ENCODE measurements around the gene FAM78B. TPM values are rescaled to one million over a fixed set of nuclear protein-coding genes. Genes with fewer than 3 reads are reported as not detected.

FAM78B gene
- total RNA-seq, 1 donor from 2014 or later: 2.9 TPM

GRCh38 chr1:166153525-166154314, 13.1 kb downstream of the FAM78B start:
- H3K4me3 Mint-ChIP-seq: no peak overlapping the region
- no peaks in the 10 kb centered on the region for H3K4me1 Mint-ChIP-seq (ENCODE audit: unreplicated experiment)
- H3K27me3 Mint-ChIP-seq: peaks cover 8% of the 10 kb centered on the region
- DNase-seq (ENCODE audit: extremely low spot score, unreplicated experiment): no peak
- no peaks in the 10 kb centered on the region for H3K36me3 Mint-ChIP-seq
- no peak overlapping the region for H3K27ac Mint-ChIP-seq
- TF ChIP-seq, protein P1, sequence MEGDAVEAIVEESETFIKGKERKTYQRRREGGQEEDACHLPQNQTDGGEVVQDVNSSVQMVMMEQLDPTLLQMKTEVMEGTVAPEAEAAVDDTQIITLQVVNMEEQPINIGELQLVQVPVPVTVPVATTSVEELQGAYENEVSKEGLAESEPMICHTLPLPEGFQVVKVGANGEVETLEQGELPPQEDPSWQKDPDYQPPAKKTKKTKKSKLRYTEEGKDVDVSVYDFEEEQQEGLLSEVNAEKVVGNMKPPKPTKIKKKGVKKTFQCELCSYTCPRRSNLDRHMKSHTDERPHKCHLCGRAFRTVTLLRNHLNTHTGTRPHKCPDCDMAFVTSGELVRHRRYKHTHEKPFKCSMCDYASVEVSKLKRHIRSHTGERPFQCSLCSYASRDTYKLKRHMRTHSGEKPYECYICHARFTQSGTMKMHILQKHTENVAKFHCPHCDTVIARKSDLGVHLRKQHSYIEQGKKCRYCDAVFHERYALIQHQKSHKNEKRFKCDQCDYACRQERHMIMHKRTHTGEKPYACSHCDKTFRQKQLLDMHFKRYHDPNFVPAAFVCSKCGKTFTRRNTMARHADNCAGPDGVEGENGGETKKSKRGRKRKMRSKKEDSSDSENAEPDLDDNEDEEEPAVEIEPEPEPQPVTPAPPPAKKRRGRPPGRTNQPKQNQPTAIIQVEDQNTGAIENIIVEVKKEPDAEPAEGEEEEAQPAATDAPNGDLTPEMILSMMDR (conservative IDR thresholded peaks at IDR 0.05): no peak
- H3K9me3 Mint-ChIP-seq: no peaks in the 10 kb centered on the region

DNA sequence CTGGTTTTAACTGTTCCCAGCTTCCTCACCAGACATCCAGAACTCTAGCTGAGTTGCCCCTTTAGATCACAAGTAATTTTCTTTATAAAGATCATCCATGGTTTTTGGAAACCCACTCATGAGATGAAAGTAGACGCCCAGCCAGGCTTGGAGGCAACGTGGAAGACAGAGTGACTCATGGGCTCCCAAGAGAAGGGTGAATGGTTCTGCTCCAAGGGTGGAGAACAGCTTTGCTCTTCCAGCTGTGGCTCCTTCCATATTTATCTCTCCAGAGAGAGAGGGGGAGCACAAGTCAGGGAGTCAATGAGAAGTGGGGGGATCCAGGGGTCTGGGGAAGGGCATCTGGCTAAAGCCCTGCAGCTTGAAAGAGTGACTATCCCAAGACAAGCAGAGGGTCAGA, 13.8 kb downstream of the FAM78B start:
- Mint-ChIP-seq H3K4me3 (no peak overlapping the region), H3K9me3 (no peaks in the 10 kb centered on the region), H3K27ac (no peak overlapping the region), H3K4me1 (ENCODE audit: unreplicated experiment) (no peaks in the 10 kb centered on the region), H3K36me3 (no peaks in the 10 kb centered on the region), H3K27me3 (peaks cover 3% of the 10 kb centered on the region)
- TF ChIP-seq, protein P1 (conservative IDR thresholded peaks at IDR 0.05): no peak
- no peak for DNase-seq (ENCODE audit: extremely low spot score, unreplicated experiment)

GRCh38 chr1:166151804-166152203, 15.0 kb downstream of the FAM78B start:
- Mint-ChIP-seq H3K4me3 (no peak overlapping the region), H3K27me3 (no peaks in the 10 kb centered on the region), H3K27ac (no peak overlapping the region), H3K9me3 (no peaks in the 10 kb centered on the region), H3K4me1 (ENCODE audit: unreplicated experiment) (no peaks in the 10 kb centered on the region), H3K36me3 (no peaks in the 10 kb centered on the region)
- DNase-seq (ENCODE audit: extremely low spot score, unreplicated experiment): no peak
- TF ChIP-seq, protein P1 (conservative IDR thresholded peaks at IDR 0.05): no peak

DNA sequence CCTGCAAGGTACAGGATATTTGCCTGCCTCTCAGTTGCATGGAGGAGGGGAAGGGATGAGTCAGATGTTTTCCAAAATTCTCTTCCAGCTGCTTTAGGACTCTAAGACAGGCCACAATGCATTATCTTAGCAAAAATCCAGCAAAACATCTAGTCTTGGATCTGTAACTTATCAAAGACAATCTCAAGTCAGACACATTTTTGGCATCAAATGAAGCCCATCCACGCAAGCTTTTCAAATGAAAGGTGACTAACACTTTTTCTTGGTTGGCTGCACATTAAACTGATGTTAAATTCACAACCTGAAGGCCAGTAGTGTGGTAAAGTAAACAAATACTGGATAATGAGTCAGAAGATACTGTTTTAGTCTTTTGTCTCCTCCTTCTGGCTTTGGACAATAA, 21.3 kb downstream of the FAM78B start:
- H3K4me1 Mint-ChIP-seq (ENCODE audit: unreplicated experiment): no peaks in the 10 kb centered on the region
- TF ChIP-seq, protein P1 (conservative IDR thresholded peaks at IDR 0.05): no peak

DNA sequence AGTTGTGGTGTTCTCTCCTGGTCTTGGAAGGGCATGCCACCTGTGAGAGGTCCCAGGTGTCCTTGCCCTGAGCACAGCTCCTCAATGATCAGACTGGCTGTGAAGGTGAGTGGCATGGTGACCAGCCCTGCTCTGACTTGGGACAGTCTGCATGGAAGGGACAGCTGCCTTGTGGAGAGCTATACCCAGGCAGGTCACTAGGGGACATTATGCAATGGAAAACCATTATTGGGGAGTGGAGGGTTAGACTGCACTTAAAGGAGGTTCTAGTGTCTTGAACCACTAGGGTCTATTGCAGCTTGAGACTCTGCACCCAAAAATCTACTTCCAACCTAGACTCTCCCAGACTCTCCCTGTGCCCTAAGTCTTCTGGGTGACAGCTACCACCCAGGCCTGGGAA, 24.8 kb downstream of the FAM78B start:
- no peaks in the 10 kb centered on the region for H3K4me1 Mint-ChIP-seq (ENCODE audit: unreplicated experiment)
- no peaks in the 10 kb centered on the region for H3K36me3 Mint-ChIP-seq
- H3K9me3 Mint-ChIP-seq: no peaks in the 10 kb centered on the region
- no peak for DNase-seq (ENCODE audit: extremely low spot score, unreplicated experiment)
- H3K27me3 Mint-ChIP-seq: peaks cover 6% of the 10 kb centered on the region
- no peak overlapping the region for H3K27ac Mint-ChIP-seq
- TF ChIP-seq, protein P1 (conservative IDR thresholded peaks at IDR 0.05): no peak
- no peak overlapping the region for H3K4me3 Mint-ChIP-seq

More for the DNA sequence above, 21.3 kb downstream of the FAM78B start:
- peaks cover 4% of the 10 kb centered on the region for H3K27me3 Mint-ChIP-seq
- H3K27ac Mint-ChIP-seq: no peak overlapping the region
- no peaks in the 10 kb centered on the region for H3K36me3 Mint-ChIP-seq
- DNase-seq (ENCODE audit: extremely low spot score, unreplicated experiment): no peak
- no peaks in the 10 kb centered on the region for H3K9me3 Mint-ChIP-seq
- H3K4me3 Mint-ChIP-seq: no peak overlapping the region

Measured in type B pancreatic cell (in vitro differentiated cells).